ENCODE data around the gene NEK9.

Gene NEK9

DNA sequence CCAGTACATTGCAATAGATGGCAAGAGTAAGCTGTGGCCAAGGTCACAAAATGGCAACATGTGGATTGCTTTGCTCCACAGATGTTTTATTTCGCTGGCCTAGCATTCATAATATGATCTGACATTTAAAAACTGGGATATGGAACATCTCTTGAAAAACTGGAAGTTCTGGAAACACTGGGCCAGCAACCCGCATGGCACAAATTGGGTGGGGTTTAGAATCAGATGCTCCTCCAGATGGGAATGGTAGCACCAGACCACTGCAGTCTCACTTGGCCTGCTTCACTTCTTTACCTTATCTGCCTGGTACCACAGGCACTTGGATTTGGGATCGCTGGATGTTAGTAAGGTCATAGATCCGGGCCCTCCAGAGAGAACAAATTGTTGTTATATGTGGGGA lies 47.3 kb downstream of the NEK9 start:
- TF ChIP-seq, protein P1, sequence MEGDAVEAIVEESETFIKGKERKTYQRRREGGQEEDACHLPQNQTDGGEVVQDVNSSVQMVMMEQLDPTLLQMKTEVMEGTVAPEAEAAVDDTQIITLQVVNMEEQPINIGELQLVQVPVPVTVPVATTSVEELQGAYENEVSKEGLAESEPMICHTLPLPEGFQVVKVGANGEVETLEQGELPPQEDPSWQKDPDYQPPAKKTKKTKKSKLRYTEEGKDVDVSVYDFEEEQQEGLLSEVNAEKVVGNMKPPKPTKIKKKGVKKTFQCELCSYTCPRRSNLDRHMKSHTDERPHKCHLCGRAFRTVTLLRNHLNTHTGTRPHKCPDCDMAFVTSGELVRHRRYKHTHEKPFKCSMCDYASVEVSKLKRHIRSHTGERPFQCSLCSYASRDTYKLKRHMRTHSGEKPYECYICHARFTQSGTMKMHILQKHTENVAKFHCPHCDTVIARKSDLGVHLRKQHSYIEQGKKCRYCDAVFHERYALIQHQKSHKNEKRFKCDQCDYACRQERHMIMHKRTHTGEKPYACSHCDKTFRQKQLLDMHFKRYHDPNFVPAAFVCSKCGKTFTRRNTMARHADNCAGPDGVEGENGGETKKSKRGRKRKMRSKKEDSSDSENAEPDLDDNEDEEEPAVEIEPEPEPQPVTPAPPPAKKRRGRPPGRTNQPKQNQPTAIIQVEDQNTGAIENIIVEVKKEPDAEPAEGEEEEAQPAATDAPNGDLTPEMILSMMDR (IDR thresholded peaks at IDR 0.05; ENCODE audit: unreplicated experiment in 3 of 3): no peak
- Mint-ChIP-seq H3K4me3 (no peak overlapping the region), H3K27ac (peak overlapping the region; percentile 19 to 29 (median 22)), H3K4me1 (peaks cover 19% of the 10 kb centered on the region), H3K9me3 (no peaks in the 10 kb centered on the region), H3K27me3 (ENCODE audit: low read depth) (no peaks in the 10 kb centered on the region), H3K36me3 (ENCODE audit: low read depth) (peaks cover 27% of the 10 kb centered on the region)

DNA sequence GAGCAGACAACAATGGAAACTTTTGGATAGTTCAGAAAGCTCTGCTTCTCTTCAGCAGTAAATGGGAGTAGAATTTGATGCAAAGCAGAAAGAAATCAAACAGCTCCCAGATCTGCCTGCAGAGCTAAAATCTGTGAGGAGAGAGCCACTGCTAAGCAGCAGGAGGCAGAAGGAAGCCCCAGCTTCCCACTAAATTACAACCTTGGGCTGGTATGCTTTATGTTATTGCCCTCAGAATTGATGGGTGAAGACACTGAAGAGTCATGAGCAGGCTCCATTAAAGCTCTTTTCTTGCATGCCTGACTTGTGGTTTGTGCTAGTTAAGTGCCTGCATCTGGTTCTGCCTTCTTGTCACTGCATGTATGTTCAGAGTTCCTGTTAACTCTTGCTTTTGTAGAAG lies 49.1 kb downstream of the NEK9 start:
- TF ChIP-seq, protein P1 (IDR thresholded peaks at IDR 0.05; ENCODE audit: unreplicated experiment in 3 of 3): no peak
- Mint-ChIP-seq H3K36me3 (ENCODE audit: low read depth) (peaks cover 12% of the 10 kb centered on the region), H3K9me3 (no peaks in the 10 kb centered on the region), H3K4me1 (peaks cover 15% of the 10 kb centered on the region), H3K27ac (no peak overlapping the region), H3K4me3 (no peak overlapping the region), H3K27me3 (ENCODE audit: low read depth) (no peaks in the 10 kb centered on the region)

DNA sequence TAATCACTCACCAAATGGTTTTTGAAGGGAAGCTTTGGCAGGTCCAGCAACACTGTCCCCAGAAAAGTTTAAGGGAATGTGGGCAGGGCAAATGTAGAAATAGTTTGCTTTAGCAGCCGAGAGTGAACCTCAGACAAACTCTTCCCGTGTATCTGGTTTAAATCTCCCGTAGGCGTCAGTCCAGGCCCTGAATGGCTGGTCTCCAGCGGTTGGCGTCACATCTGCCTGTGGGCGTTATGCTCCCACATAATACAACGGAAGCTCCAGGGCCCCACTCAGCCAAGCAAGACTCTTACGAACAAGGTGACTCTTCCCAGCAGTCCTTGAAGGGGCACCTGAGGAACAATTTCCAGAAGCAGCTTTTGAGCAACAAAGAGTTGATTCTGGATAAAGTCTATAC lies 56.5 kb downstream of the NEK9 start:
- H3K9me3 Mint-ChIP-seq: no peaks in the 10 kb centered on the region
- peaks cover 5% of the 10 kb centered on the region for H3K4me1 Mint-ChIP-seq
- peak overlapping the region in 1 of 3 experiments; percentile 90 for H3K4me3 Mint-ChIP-seq
- no peaks in the 10 kb centered on the region for H3K36me3 Mint-ChIP-seq (ENCODE audit: low read depth)
- H3K27me3 Mint-ChIP-seq (ENCODE audit: low read depth): no peaks in the 10 kb centered on the region
- peak overlapping the region in 1 of 3 experiments; percentile 40 for H3K27ac Mint-ChIP-seq
- TF ChIP-seq, protein P1 (IDR thresholded peaks at IDR 0.05; ENCODE audit: unreplicated experiment in 3 of 3): no peak

DNA sequence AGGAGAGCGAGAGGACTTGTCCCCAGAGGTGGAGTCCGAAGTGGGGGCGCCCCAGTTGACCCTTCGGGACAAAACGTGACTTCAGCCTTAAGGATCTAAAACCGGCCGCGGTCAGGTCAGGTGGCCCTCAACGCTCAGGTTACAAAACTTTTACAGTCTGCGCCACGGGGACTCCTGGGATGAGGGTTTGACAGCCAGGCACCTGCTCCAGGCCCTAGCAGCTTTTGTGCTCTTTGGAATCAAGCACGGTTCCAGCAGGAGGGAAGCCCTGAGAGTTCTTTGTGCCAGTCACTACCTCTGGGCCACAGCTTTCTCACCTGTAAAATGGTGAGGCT lies 57.1 kb downstream of the NEK9 start:
- TF ChIP-seq, protein P1 (IDR thresholded peaks at IDR 0.05; ENCODE audit: unreplicated experiment in 3 of 3): no peak
- peaks cover 5% of the 10 kb centered on the region for H3K4me1 Mint-ChIP-seq
- H3K27me3 Mint-ChIP-seq (ENCODE audit: low read depth): no peaks in the 10 kb centered on the region
- no peaks in the 10 kb centered on the region for H3K36me3 Mint-ChIP-seq (ENCODE audit: low read depth)
- peak overlapping the region in 1 of 3 experiments; percentile 89 for H3K27ac Mint-ChIP-seq
- H3K4me3 Mint-ChIP-seq: peak overlapping the region in 1 of 3 experiments; percentile 90
- no peaks in the 10 kb centered on the region for H3K9me3 Mint-ChIP-seq

GRCh38 chr14:75069121-75069810 lies 57.6 kb downstream of the NEK9 start, which contains the start of gene ZC2HC1C:
TSS of gene ZC2HC1C (plus strand) at chr14:75069641. CDS start at chr14:75070574, 933 bp downstream.
- H3K27me3 Mint-ChIP-seq (ENCODE audit: low read depth): no peaks in the 10 kb centered on the region
- H3K9me3 Mint-ChIP-seq: no peaks in the 10 kb centered on the region
- TF ChIP-seq, protein P1 (IDR thresholded peaks at IDR 0.05; ENCODE audit: unreplicated experiment in 3 of 3): no peak
- peak within 1 kb of the TSS in 1 of 3 experiments; percentile 89 for H3K27ac Mint-ChIP-seq
- peak within 1 kb of the TSS in 1 of 3 experiments; percentile 90 for H3K4me3 Mint-ChIP-seq
- H3K36me3 Mint-ChIP-seq (ENCODE audit: low read depth): no peaks in the 10 kb centered on the region
- H3K4me1 Mint-ChIP-seq: peaks cover 5% of the 10 kb centered on the region
